Psoas muscle (tissue), 8 donors: Measurements from ENCODE around the gene RPL27A. TPM values are rescaled to one million over a fixed set of nuclear protein-coding genes. Genes with fewer than 3 reads are reported as not detected.

ENCODE experiments used
- ATAC-seq, 4 donors: fragments of 200-7000 bp; cut with Tn5 transposase; one replicate each; pipeline ENCODE4 v1.9.1; 2020; ENCODE audit warnings: moderate library complexity in 3 of 4, mild to moderate bottlenecking in 2 of 4
- DNase-seq, 2 donors: peaks; one replicate each; pipeline ENCODE4 v3.0.0-alpha.2; 2020
- H3K27ac ChIP-seq: fragments of 200-600 bp; one replicate; pipeline ENCODE4 v1.8.0; 2022
- H3K27me3 ChIP-seq, 3 donors: fragments of 200-600 bp in 1 of 3; one replicate each; pipeline versions ENCODE4 v1.6.1 to v1.8.0; 2013 to 2022; ENCODE audit warnings: low read length in 2 of 3, mild to moderate bottlenecking in 2 of 3, moderate library complexity in 1 of 3; ENCODE audit not compliant: insufficient read depth in 3 of 3
- H3K36me3 ChIP-seq, 2 donors: fragments of 200-600 bp in 1 of 2; one replicate each; pipeline versions ENCODE4 v1.6.1 to v1.8.0; 2013 to 2022; ENCODE audit warnings: low read depth in 1 of 2, mild to moderate bottlenecking in 1 of 2, moderate library complexity in 1 of 2; ENCODE audit not compliant: insufficient read depth in 1 of 2
- H3K4me1 ChIP-seq: fragments of 200-600 bp; one replicate; pipeline ENCODE4 v1.8.0; 2022
- H3K4me3 ChIP-seq: fragments of 200-600 bp; one replicate; pipeline ENCODE4 v1.8.0; 2022; ENCODE audit warnings: mild to moderate bottlenecking
- H3K9me3 ChIP-seq: fragments of 200-600 bp; one replicate; pipeline ENCODE4 v1.8.0; 2022
- CTCF ChIP-seq: fragments of 200-600 bp; IDR thresholded peaks from one replicate; pipeline ENCODE4 v1.8.0; 2022; ENCODE audit warnings: antibody characterized with exemption
- WGBS, 3 donors: extraction: QIAGEN DNeasy Blood & Tissue Kit; methylation state at CpG; one replicate each; pipeline versions ENCODE4 v1.1.6 to v1.1.7; 2013; 5-methylcytosine and 5-hydroxymethylcytosine counted together
- intact Hi-C, 2 donors: fragments of 100-400 bp; cut with DNase I; formaldehyde crosslinking; loops; one replicate each; pipeline versions ENCODE4 v1.11.0 to v1.14.2; 2022
- polyA plus RNA-seq, 3 donors: library from polyadenylated mRNA; stranded (reverse); fragments of 200-250 nt; gene quantifications; one replicate each; pipeline ENCODE4 v1.2.3, GENCODE V29; 2013
- total RNA-seq, 4 donors: library from RNA; stranded (reverse); fragmentation: NEBNext Ultra II Directional in 2 of 4; extraction: Animal tissue kit (Norgen Biotek cat#: 25700) in 2 of 4; gene quantifications; one replicate each; pipeline versions ENCODE4 v1.2.1 to v1.2.4, GENCODE V29; 2021 to 2023
- donor health status: healthy with polysubstance abuse.
- donor health status: DM: no; HTN: no; CAD: no; lungs with moderate emphysema.
- donor health status: Bipolar disorder and iron deficiency.
- donor health status: healthy.
- donor health status: DM: yes; HTN: yes; CAD: no.
- donor health status: DM: no; HTN: no; CAD: no.
- donor health status: DM: no; HTN: no; CAD: no.
- donor health status: DM: yes; HTN: yes; CAD: no.

The RPL27A gene
- total and polyA plus RNA-seq, 7 donors, result 308 to 2,060 (median 673) TPM

GRCh38 chr11:8723711-8724110, 41.1 kb downstream of the RPL27A start:
- no peak overlapping the region for H3K27ac ChIP-seq
- DNase-seq (no peak), ATAC-seq (no peak)
- peaks cover 0 to 14% of the 10 kb centered on the region in 2 donors for H3K36me3 ChIP-seq
- intact Hi-C loops, result no loop called here
- WGBS, 3 donors, result 86 to 92% (median 89%) methylated on average over 7 of the region's 7 CpGs
- TF ChIP-seq CTCF, result no peak
- no peaks in the 10 kb centered on the region for H3K27me3 ChIP-seq
- no peaks in the 10 kb centered on the region for H3K9me3 ChIP-seq
- no peak overlapping the region for H3K4me3 ChIP-seq
- peaks cover 25% of the 10 kb centered on the region for H3K4me1 ChIP-seq

GRCh38 chr11:8724682-8725081, 42.1 kb downstream of the RPL27A start:
- intact Hi-C loops, result no loop called here
- Histone ChIP-seq H3K4me3 (no peak overlapping the region), H3K4me1 (peaks cover 21% of the 10 kb centered on the region), H3K9me3 (no peaks in the 10 kb centered on the region), H3K27ac (no peak overlapping the region), H3K27me3 (no peaks in the 10 kb centered on the region), H3K36me3 (peaks cover 0 to 14% of the 10 kb centered on the region in 2 donors)
- ATAC-seq (no peak), DNase-seq (no peak)
- TF ChIP-seq CTCF, result no peak
- 71 to 82% (median 73%) methylated on average over 7 of the region's 7 CpGs for whole genome bisulfite sequencing, 3 donors

GRCh38 chr11:8726395-8726794, 43.8 kb downstream of the RPL27A start:
- intact Hi-C loops, result no loop called here
- H3K9me3 ChIP-seq, result no peaks in the 10 kb centered on the region
- H3K27me3 ChIP-seq, result no peaks in the 10 kb centered on the region
- peaks cover 7% of the 10 kb centered on the region for H3K4me1 ChIP-seq
- WGBS, 3 donors, result 69 to 88% (median 76%) methylated on average over 4 of the region's 4 CpGs
- no peak overlapping the region for H3K4me3 ChIP-seq
- peaks cover 0 to 14% of the 10 kb centered on the region in 2 donors for H3K36me3 ChIP-seq
- no peak for TF ChIP-seq CTCF
- no peak overlapping the region for H3K27ac ChIP-seq
- DNase-seq (no peak), ATAC-seq (peak; percentile 18 to 52 (median 41))

GRCh38 chr11:8728563-8728962, 46.0 kb downstream of the RPL27A start:
- Histone ChIP-seq H3K4me3 (no peak overlapping the region), H3K9me3 (no peaks in the 10 kb centered on the region), H3K27ac (no peak overlapping the region), H3K36me3 (peaks cover 0 to 14% of the 10 kb centered on the region in 2 donors), H3K27me3 (no peaks in the 10 kb centered on the region), H3K4me1 (peaks cover 23% of the 10 kb centered on the region)
- TF ChIP-seq CTCF, result no peak
- WGBS, 3 donors, result 55 to 69% (median 60%) methylated on average over 4 of the region's 4 CpGs
- DNase-seq, result no peak
- ATAC-seq, result peak in 1 of 4 donors; percentile 22
- intact Hi-C loops, result no loop called here

- WGBS, 3 donors, result 91 to 92% (median 91%) methylated on average over 6 of the region's 6 CpGs
- Histone ChIP-seq H3K36me3 (peaks cover 0 to 14% of the 10 kb centered on the region in 2 donors), H3K27ac (no peak overlapping the region), H3K4me3 (no peak overlapping the region), H3K9me3 (no peaks in the 10 kb centered on the region), H3K4me1 (peaks cover 25% of the 10 kb centered on the region), H3K27me3 (no peaks in the 10 kb centered on the region)
- TF ChIP-seq CTCF, result no peak
- ATAC-seq, result no peak
- no peak for DNase-seq
- intact Hi-C loops, result no loop called here
These were observed 46.5 kb downstream of the RPL27A start for GRCh38 chr11:8729067-8729466.
